NB4 (cell line): ENCODE data around the gene ABLIM1.

Experiments
- MAX ChIP-seq: IDR thresholded peaks from 2 replicates; pipeline ENCODE4 v1.6.1; 2011; ENCODE audit warnings: low read depth, low read length
- POLR2A ChIP-seq: IDR thresholded peaks from 2 replicates; pipeline ENCODE4 v1.6.1; 2011; ENCODE audit warnings: mild to moderate bottlenecking; ENCODE audit not compliant: insufficient read length; ENCODE audit errors: extremely low read depth
- TF ChIP-seq, protein P1 (sequence below): IDR thresholded peaks from one replicate; pipeline ENCODE4 v1.5.1; 2012; ENCODE audit warnings: low read depth, low read length

DNA sequence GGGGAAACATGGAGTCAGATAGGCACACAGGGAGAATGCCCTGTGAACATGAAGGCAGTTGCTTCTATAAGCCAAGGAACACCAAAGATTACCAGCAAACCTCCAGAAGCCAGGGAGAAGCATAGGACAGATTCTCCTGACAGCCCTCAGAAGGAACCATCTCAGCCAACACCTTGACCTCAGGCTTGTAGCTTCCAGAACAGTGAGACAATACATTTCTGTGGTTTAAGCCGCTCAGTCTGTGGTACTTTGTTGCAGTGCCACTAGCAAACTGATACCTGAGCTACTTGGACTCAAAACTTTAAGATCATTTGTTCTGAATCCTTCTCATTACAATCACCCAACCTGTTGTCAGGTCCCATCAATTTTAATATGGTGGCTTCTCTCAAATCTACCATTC lies 31.2 kb downstream of the ABLIM1 start:
- TF ChIP-seq, protein P1, sequence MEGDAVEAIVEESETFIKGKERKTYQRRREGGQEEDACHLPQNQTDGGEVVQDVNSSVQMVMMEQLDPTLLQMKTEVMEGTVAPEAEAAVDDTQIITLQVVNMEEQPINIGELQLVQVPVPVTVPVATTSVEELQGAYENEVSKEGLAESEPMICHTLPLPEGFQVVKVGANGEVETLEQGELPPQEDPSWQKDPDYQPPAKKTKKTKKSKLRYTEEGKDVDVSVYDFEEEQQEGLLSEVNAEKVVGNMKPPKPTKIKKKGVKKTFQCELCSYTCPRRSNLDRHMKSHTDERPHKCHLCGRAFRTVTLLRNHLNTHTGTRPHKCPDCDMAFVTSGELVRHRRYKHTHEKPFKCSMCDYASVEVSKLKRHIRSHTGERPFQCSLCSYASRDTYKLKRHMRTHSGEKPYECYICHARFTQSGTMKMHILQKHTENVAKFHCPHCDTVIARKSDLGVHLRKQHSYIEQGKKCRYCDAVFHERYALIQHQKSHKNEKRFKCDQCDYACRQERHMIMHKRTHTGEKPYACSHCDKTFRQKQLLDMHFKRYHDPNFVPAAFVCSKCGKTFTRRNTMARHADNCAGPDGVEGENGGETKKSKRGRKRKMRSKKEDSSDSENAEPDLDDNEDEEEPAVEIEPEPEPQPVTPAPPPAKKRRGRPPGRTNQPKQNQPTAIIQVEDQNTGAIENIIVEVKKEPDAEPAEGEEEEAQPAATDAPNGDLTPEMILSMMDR = no peak
- TF ChIP-seq POLR2A (no peak), MAX (no peak)
